ENCODE results near the gene AFG3L2.

- TF ChIP-seq CTCF (IDR thresholded peaks at IDR 0.05): no peak
- no peak for TF ChIP-seq POLR2AphosphoS5 (IDR thresholded peaks at IDR 0.05)
- no peak for TF ChIP-seq POLR2A (IDR thresholded peaks at IDR 0.05)
Measured at GRCh38 chr18:12352188-12352587, 24.8 kb downstream of the AFG3L2 start.
